Measurements from ENCODE around the gene TBC1D10B.

Gene TBC1D10B

GRCh38 chr16:30395992-30396585 is 25.8 kb upstream of the TBC1D10B start:
- Histone ChIP-seq H3K27me3 (ENCODE audit: low read depth, low read length) (no peaks in the 10 kb centered on the region), H3K27ac (ENCODE audit: low read length) (peak overlapping the region; percentile 37), H3K36me3 (ENCODE audit: control insufficient read depth in 1 of 2, insufficient read depth in 2 of 2, low read length in 2 of 2) (peaks cover 0 to 15% of the 10 kb centered on the region in 2 donors), H3K9me3 (ENCODE audit: control insufficient read depth in 1 of 2, low read length in 2 of 2) (no peaks in the 10 kb centered on the region), H3K4me1 (ENCODE audit: control insufficient read depth in 1 of 2, insufficient read depth in 2 of 2, low read length in 2 of 2) (peaks cover 6 to 36% of the 10 kb centered on the region in 2 donors), H3K4me3 (ENCODE audit: low read depth in 1 of 2, low read length in 2 of 2) (peak overlapping the region; percentile 70 to 86)

- H3K9me3 ChIP-seq (ENCODE audit: control insufficient read depth in 1 of 2, low read length in 2 of 2) = no peaks in the 10 kb centered on the region
- peak within 1 kb of the TSS; percentile 41 for H3K27ac ChIP-seq (ENCODE audit: low read length)
- H3K4me1 ChIP-seq (ENCODE audit: control insufficient read depth in 1 of 2, insufficient read depth in 2 of 2, low read length in 2 of 2) = peaks cover 6 to 36% of the 10 kb centered on the region in 2 donors
These were observed 25.1 kb upstream of the TBC1D10B start, which contains the start of gene ZNF48 for GRCh38 chr16:30395155-30395991. Gene ZNF48 (plus strand): TSS chr16:30395420. CDS start chr16:30395795, 375 bp downstream.

GRCh38 chr16:30394592-30395154 is 24.4 kb upstream of the TBC1D10B start:
- Histone ChIP-seq H3K4me3 (ENCODE audit: low read depth in 1 of 2, low read length in 2 of 2) (peak overlapping the region; percentile 61 to 86), H3K4me1 (ENCODE audit: control insufficient read depth in 1 of 2, insufficient read depth in 2 of 2, low read length in 2 of 2) (peaks cover 4 to 31% of the 10 kb centered on the region in 2 donors), H3K9me3 (ENCODE audit: control insufficient read depth in 1 of 2, low read length in 2 of 2) (no peaks in the 10 kb centered on the region), H3K36me3 (ENCODE audit: control insufficient read depth in 1 of 2, insufficient read depth in 2 of 2, low read length in 2 of 2) (peaks cover 0 to 15% of the 10 kb centered on the region in 2 donors), H3K27me3 (ENCODE audit: low read depth, low read length) (no peaks in the 10 kb centered on the region), H3K27ac (ENCODE audit: low read length) (peak overlapping the region; percentile 41)

More at GRCh38 chr16:30395155-30395991, 25.1 kb upstream of the TBC1D10B start, which contains the start of gene ZNF48:
- Histone ChIP-seq H3K27me3 (ENCODE audit: low read depth, low read length) (no peaks in the 10 kb centered on the region), H3K4me3 (ENCODE audit: low read depth in 1 of 2, low read length in 2 of 2) (peak within 1 kb of the TSS; percentile 70 to 86), H3K36me3 (ENCODE audit: control insufficient read depth in 1 of 2, insufficient read depth in 2 of 2, low read length in 2 of 2) (peaks cover 0 to 15% of the 10 kb centered on the region in 2 donors)

GRCh38 chr16:30383521-30383920 is 13.2 kb upstream of the TBC1D10B start:
- no peak overlapping the region for H3K4me3 ChIP-seq (ENCODE audit: low read depth in 1 of 2, low read length in 2 of 2)
- H3K27me3 ChIP-seq (ENCODE audit: low read depth, low read length) = no peaks in the 10 kb centered on the region
- H3K36me3 ChIP-seq (ENCODE audit: control insufficient read depth in 1 of 2, insufficient read depth in 2 of 2, low read length in 2 of 2) = no peaks in the 10 kb centered on the region
- H3K27ac ChIP-seq (ENCODE audit: low read length) = no peak overlapping the region
- peaks cover 0 to 7% of the 10 kb centered on the region in 2 donors for H3K4me1 ChIP-seq (ENCODE audit: control insufficient read depth in 1 of 2, insufficient read depth in 2 of 2, low read length in 2 of 2)
- no peaks in the 10 kb centered on the region for H3K9me3 ChIP-seq (ENCODE audit: control insufficient read depth in 1 of 2, low read length in 2 of 2)

- H3K4me1 ChIP-seq (ENCODE audit: control insufficient read depth in 1 of 2, insufficient read depth in 2 of 2, low read length in 2 of 2) = peaks cover 0 to 9% of the 10 kb centered on the region in 2 donors
- no peak within 1 kb of the TSS for H3K4me3 ChIP-seq (ENCODE audit: low read depth in 1 of 2, low read length in 2 of 2)
- H3K9me3 ChIP-seq (ENCODE audit: control insufficient read depth in 1 of 2, low read length in 2 of 2) = no peaks in the 10 kb centered on the region
- H3K36me3 ChIP-seq (ENCODE audit: control insufficient read depth in 1 of 2, insufficient read depth in 2 of 2, low read length in 2 of 2) = peaks cover 0 to 4% of the 10 kb centered on the region in 2 donors
- no peak within 1 kb of the TSS for H3K27ac ChIP-seq (ENCODE audit: low read length)
- no peaks in the 10 kb centered on the region for H3K27me3 ChIP-seq (ENCODE audit: low read depth, low read length)
These were observed 12.0 kb upstream of the TBC1D10B start, which contains the start of gene SEPTIN1 for GRCh38 chr16:30382111-30382881. Gene SEPTIN1 (minus strand): TSS chr16:30382561. CDS start chr16:30382542, 19 bp downstream.

GRCh38 chr16:30381291-30382041 is 11.2 kb upstream of the TBC1D10B start:
- H3K4me3 ChIP-seq (ENCODE audit: low read depth in 1 of 2, low read length in 2 of 2) = no peak overlapping the region
- no peaks in the 10 kb centered on the region for H3K9me3 ChIP-seq (ENCODE audit: control insufficient read depth in 1 of 2, low read length in 2 of 2)
- H3K4me1 ChIP-seq (ENCODE audit: control insufficient read depth in 1 of 2, insufficient read depth in 2 of 2, low read length in 2 of 2) = peaks cover 0 to 15% of the 10 kb centered on the region in 2 donors
- H3K36me3 ChIP-seq (ENCODE audit: control insufficient read depth in 1 of 2, insufficient read depth in 2 of 2, low read length in 2 of 2) = peaks cover 0 to 4% of the 10 kb centered on the region in 2 donors
- no peak overlapping the region for H3K27ac ChIP-seq (ENCODE audit: low read length)
- H3K27me3 ChIP-seq (ENCODE audit: low read depth, low read length) = no peaks in the 10 kb centered on the region

DNA sequence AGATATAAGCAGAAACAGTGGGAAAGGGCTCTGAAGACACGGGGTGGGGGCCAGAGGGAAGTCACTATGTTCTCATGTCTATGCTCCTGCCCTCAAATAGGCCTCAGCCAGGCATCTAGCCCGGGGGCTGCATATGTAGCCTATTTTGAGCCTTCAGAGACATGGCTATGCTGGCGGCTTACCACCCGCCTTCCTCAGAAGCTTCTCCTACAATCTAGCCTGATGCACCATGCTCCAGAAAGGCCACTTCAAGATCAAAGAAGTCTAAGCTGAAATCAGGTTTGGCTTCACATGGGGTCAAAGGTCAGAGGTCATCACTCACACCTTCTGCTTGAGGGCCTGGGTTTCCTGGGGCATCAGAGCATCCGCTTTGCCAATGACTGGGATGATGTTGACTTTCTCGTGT is 10.5 kb upstream of the TBC1D10B start:
- peaks cover 0 to 15% of the 10 kb centered on the region in 2 donors for H3K4me1 ChIP-seq (ENCODE audit: control insufficient read depth in 1 of 2, insufficient read depth in 2 of 2, low read length in 2 of 2)
- H3K27me3 ChIP-seq (ENCODE audit: low read depth, low read length) = no peaks in the 10 kb centered on the region
- H3K36me3 ChIP-seq (ENCODE audit: control insufficient read depth in 1 of 2, insufficient read depth in 2 of 2, low read length in 2 of 2) = peaks cover 0 to 4% of the 10 kb centered on the region in 2 donors
- H3K4me3 ChIP-seq (ENCODE audit: low read depth in 1 of 2, low read length in 2 of 2) = no peak overlapping the region
- no peaks in the 10 kb centered on the region for H3K9me3 ChIP-seq (ENCODE audit: control insufficient read depth in 1 of 2, low read length in 2 of 2)
- no peak overlapping the region for H3K27ac ChIP-seq (ENCODE audit: low read length)

DNA sequence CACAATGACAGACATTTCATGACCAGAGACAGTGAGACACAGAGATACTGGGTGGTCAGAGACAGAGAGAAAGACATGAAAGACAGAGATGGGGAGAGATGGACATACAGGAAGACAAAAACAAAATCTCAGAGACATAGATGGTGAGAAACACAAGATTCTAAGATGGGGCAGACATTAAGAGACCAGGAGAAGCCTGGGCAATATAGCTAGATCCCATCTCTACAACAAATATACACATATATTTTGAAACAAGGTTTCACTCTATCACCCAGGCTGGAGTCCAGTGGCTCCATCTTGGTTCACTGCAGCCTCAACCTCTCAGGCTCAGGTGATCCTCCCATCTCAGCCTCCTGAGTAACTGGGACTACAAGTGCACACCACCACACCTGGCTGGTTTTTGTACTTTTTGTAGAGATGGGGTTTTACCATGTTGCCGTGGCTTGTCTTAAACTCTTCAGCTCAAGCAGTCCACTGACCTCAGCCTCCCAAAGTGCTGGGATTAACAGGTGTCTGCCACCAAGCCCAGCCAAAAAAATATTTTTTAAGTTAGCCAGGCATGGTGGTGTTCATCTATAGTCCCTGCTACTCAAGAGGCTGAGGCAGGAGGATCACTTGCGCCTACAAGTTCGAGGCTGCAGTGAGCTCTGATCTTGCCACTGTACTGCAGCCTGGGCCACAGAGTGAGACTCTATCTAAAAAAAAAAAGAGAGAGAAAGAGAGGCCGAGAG is 9.9 kb upstream of the TBC1D10B start:
- Histone ChIP-seq H3K9me3 (ENCODE audit: control insufficient read depth in 1 of 2, low read length in 2 of 2) (no peaks in the 10 kb centered on the region), H3K27ac (ENCODE audit: low read length) (no peak overlapping the region), H3K4me1 (ENCODE audit: control insufficient read depth in 1 of 2, insufficient read depth in 2 of 2, low read length in 2 of 2) (peaks cover 0 to 15% of the 10 kb centered on the region in 2 donors), H3K27me3 (ENCODE audit: low read depth, low read length) (no peaks in the 10 kb centered on the region), H3K4me3 (ENCODE audit: low read depth in 1 of 2, low read length in 2 of 2) (no peak overlapping the region), H3K36me3 (ENCODE audit: control insufficient read depth in 1 of 2, insufficient read depth in 2 of 2, low read length in 2 of 2) (peaks cover 0 to 4% of the 10 kb centered on the region in 2 donors)

- Histone ChIP-seq H3K9me3 (ENCODE audit: control insufficient read depth in 1 of 2, low read length in 2 of 2) (no peaks in the 10 kb centered on the region), H3K4me1 (ENCODE audit: control insufficient read depth in 1 of 2, insufficient read depth in 2 of 2, low read length in 2 of 2) (peaks cover 0 to 15% of the 10 kb centered on the region in 2 donors), H3K27ac (ENCODE audit: low read length) (no peak overlapping the region), H3K36me3 (ENCODE audit: control insufficient read depth in 1 of 2, insufficient read depth in 2 of 2, low read length in 2 of 2) (peaks cover 0 to 4% of the 10 kb centered on the region in 2 donors), H3K27me3 (ENCODE audit: low read depth, low read length) (no peaks in the 10 kb centered on the region), H3K4me3 (ENCODE audit: low read depth in 1 of 2, low read length in 2 of 2) (peak overlapping the region; percentile 69 to 73)
These were observed 9.0 kb upstream of the TBC1D10B start for GRCh38 chr16:30379158-30379783.
